ENCODE measurements around the gene FKBP5.

FKBP5 gene

DNA sequence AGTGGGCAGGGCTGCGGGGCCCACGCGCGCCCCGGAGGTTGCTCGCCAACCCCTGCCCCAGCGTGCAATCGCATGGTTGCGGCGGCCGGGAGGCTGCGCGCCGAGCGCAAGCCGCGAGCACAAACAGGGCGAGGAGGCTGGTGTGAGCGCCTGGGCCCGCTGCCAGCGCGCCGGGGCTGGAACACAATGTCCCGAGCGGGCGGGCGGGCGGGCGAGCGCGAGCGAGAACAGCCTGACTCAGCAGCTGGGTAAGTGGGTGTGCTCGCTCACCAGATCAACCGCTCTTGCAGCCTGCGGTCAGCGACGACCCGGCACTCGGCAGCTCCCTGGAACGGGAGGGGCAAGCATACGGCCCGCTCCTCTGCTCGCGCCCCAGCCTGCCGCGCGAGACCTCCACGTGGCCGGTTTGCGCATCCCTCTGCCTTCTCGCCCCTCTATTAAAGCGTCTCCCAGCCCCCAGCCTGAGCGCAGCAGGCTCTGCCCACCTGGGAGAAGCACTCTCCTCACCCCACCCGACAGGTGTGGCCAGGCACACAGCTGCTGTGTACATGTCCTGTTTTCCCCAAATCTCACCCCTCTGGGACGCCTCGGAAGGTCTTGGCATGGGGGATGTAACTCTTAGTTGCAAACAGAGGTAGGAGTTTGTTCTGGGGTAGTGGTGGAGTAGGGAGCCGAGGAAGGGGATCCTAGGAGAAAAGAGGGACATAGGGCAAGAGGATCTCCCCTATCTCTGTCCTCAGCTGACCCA, 39.4 kb upstream of the FKBP5 start:
- Mint-ChIP-seq H3K4me1 (ENCODE audit: low read depth) (peaks cover 66% of the 10 kb centered on the region), H3K27ac (peak overlapping the region; percentile 99), H3K27me3 (ENCODE audit: low read depth) (no peaks in the 10 kb centered on the region), H3K9me3 (no peaks in the 10 kb centered on the region), H3K36me3 (ENCODE audit: low read depth) (no peaks in the 10 kb centered on the region), H3K4me3 (peak overlapping the region; percentile 79)
- peak; percentile 89 for DNase-seq (ENCODE audit: low spot score)

- DNase-seq (ENCODE audit: low spot score), result no peak
- Mint-ChIP-seq H3K4me3 (peak overlapping the region; percentile 68), H3K36me3 (ENCODE audit: low read depth) (no peaks in the 10 kb centered on the region), H3K9me3 (no peaks in the 10 kb centered on the region), H3K27ac (peak overlapping the region; percentile 89), H3K4me1 (ENCODE audit: low read depth) (peaks cover 58% of the 10 kb centered on the region), H3K27me3 (ENCODE audit: low read depth) (no peaks in the 10 kb centered on the region)
Observed at GRCh38 chr6:35727231-35727934, 38.7 kb upstream of the FKBP5 start.

DNA sequence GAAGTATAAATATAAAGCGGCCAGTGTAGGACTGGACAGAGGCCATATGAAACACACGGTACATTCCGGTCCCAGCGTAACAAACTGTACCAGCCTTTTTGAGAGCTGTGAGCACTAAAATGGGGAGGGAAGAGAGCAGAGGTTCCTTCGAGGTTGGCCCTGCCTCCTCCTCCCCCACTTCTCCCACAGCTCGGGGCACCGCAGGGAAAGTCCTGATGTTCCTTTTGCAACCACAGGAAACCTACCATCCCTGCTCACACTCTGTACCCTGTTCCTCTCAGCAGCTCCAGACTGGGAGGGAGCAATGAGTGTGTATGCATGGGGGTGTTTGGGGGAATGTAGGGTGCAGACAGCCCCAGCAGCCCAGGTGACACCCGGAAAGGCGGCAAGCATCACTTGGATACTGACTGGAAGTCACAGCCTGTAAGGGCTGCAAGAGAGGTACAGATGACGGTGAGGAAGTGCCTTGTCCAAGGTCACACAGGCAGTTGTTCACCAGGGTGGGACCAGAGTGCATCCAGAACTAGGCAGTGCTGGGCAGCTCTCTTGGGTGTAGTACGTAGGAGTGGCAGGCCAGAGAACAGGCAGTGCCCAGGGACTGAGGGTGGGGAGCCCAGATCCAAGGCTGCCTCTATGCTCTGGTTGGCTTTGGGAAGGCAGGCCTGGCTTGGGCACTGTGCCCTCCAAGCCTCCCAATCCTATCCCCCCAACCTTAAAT, 37.2 kb upstream of the FKBP5 start:
- Mint-ChIP-seq H3K4me3 (peak overlapping the region; percentile 68), H3K9me3 (no peaks in the 10 kb centered on the region), H3K27me3 (ENCODE audit: low read depth) (no peaks in the 10 kb centered on the region), H3K4me1 (ENCODE audit: low read depth) (peaks cover 57% of the 10 kb centered on the region), H3K27ac (peak overlapping the region; percentile 89), H3K36me3 (ENCODE audit: low read depth) (no peaks in the 10 kb centered on the region)
- peak; percentile 12 for DNase-seq (ENCODE audit: low spot score)

- H3K27ac Mint-ChIP-seq, result peak overlapping the region; percentile 70
- no peak for DNase-seq (ENCODE audit: low spot score)
- peak overlapping the region; percentile 55 for H3K4me3 Mint-ChIP-seq
- no peaks in the 10 kb centered on the region for H3K36me3 Mint-ChIP-seq (ENCODE audit: low read depth)
- H3K27me3 Mint-ChIP-seq (ENCODE audit: low read depth), result no peaks in the 10 kb centered on the region
- H3K4me1 Mint-ChIP-seq (ENCODE audit: low read depth), result peaks cover 57% of the 10 kb centered on the region
- H3K9me3 Mint-ChIP-seq, result no peaks in the 10 kb centered on the region
Observed at GRCh38 chr6:35725081-35725708, 36.5 kb upstream of the FKBP5 start.

GRCh38 chr6:35724471-35724870, 35.8 kb upstream of the FKBP5 start:
- Mint-ChIP-seq H3K4me3 (no peak overlapping the region), H3K27ac (no peak overlapping the region), H3K36me3 (ENCODE audit: low read depth) (no peaks in the 10 kb centered on the region), H3K9me3 (no peaks in the 10 kb centered on the region), H3K27me3 (ENCODE audit: low read depth) (no peaks in the 10 kb centered on the region), H3K4me1 (ENCODE audit: low read depth) (peaks cover 57% of the 10 kb centered on the region)
- no peak for DNase-seq (ENCODE audit: low spot score)

DNA sequence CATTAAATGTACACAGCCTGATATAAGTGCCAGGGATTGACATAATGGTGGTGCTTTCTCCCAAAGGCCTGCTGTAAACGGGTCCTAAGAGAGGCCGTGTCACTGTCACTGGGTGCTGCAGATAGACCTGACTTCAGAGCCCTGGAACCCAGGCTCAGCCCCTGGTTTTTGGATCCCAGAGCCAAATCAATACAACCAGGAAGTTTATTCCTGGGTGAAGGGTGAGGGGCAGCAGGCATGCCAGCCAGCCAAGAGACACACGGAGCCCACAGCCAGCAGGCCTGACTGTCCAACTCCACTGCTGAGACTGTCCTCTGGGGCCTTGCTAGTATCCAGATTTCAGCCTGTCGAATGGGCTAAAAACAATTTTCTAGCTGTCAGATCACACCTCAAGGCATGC, 35.3 kb upstream of the FKBP5 start:
- no peaks in the 10 kb centered on the region for H3K36me3 Mint-ChIP-seq (ENCODE audit: low read depth)
- H3K27ac Mint-ChIP-seq, result no peak overlapping the region
- no peaks in the 10 kb centered on the region for H3K9me3 Mint-ChIP-seq
- DNase-seq (ENCODE audit: low spot score), result no peak
- peaks cover 57% of the 10 kb centered on the region for H3K4me1 Mint-ChIP-seq (ENCODE audit: low read depth)
- no peak overlapping the region for H3K4me3 Mint-ChIP-seq
- H3K27me3 Mint-ChIP-seq (ENCODE audit: low read depth), result no peaks in the 10 kb centered on the region

DNA sequence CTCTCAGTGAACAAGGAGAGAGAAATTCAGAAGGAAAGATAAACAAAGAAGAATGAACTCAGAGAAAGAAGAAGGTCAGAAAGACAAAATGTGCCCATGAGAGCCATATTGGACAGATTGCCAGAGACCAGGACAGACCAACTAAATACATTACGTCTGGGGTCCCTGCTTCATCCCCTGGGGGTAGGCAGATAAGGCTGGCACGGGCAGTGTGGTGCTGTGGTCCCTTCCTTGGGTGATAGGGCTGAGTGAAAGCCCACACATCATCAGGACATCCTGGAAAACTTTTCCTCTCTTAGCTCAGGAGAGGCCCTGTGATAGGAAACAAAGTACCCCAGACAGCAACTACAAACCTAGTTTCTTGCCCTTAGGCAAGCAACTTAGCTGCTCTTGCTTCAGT, 34.9 kb upstream of the FKBP5 start:
- Mint-ChIP-seq H3K27me3 (ENCODE audit: low read depth) (no peaks in the 10 kb centered on the region), H3K36me3 (ENCODE audit: low read depth) (no peaks in the 10 kb centered on the region), H3K4me1 (ENCODE audit: low read depth) (peaks cover 59% of the 10 kb centered on the region), H3K27ac (no peak overlapping the region), H3K9me3 (no peaks in the 10 kb centered on the region), H3K4me3 (no peak overlapping the region)
- DNase-seq (ENCODE audit: low spot score), result no peak

GRCh38 chr6:35722121-35722761, 33.5 kb upstream of the FKBP5 start:
- H3K27me3 Mint-ChIP-seq (ENCODE audit: low read depth), result no peaks in the 10 kb centered on the region
- peaks cover 66% of the 10 kb centered on the region for H3K4me1 Mint-ChIP-seq (ENCODE audit: low read depth)
- H3K4me3 Mint-ChIP-seq, result no peak overlapping the region
- no peak overlapping the region for H3K27ac Mint-ChIP-seq
- no peaks in the 10 kb centered on the region for H3K36me3 Mint-ChIP-seq (ENCODE audit: low read depth)
- H3K9me3 Mint-ChIP-seq, result no peaks in the 10 kb centered on the region
- DNase-seq (ENCODE audit: low spot score), result no peak

DNA sequence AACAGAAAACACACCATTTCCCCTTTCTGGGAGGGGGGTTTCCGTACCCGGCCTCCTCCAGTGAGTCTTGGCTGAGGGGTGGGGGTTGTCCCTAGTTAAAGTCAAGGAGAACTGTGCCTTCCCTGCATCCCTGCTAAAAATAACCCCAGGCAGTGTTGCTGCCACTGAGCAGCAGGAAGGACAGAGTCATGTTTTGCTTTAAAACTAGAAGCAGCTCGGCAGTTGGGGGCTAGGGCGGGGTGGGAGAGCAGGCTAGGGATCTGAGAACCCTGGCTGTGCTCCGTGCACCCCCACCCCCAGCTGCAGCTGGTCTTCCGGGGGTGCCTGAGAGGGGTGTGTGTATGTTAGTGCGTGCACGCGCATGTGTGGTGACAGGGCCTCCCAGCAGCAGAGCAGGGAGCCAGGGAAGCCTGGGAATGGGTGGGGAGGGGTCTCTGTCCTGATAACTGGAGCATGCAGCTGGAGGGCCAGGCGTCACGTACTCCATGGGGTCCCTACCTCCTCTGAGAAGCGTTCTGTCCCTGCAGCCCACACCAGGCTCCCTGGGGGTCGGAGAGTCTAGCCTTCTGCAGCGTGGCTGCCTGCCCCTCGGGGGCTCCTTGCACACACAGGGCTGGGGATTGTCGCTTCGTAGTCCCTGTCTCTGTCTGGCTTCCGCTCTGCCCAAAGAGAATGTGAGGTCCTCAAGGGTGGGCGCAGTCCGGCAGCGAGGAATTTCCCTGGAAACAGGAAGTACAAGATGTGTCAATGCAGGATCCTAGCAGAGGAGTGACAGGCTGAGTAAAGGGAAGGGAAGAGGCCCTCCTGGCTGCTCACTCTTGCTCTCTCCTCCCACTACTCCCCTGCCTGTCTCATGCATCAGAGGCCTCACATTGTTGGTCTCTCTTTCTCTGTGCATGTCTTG, 31.4 kb upstream of the FKBP5 start:
- peak; percentile 15 for DNase-seq (ENCODE audit: low spot score)

DNA sequence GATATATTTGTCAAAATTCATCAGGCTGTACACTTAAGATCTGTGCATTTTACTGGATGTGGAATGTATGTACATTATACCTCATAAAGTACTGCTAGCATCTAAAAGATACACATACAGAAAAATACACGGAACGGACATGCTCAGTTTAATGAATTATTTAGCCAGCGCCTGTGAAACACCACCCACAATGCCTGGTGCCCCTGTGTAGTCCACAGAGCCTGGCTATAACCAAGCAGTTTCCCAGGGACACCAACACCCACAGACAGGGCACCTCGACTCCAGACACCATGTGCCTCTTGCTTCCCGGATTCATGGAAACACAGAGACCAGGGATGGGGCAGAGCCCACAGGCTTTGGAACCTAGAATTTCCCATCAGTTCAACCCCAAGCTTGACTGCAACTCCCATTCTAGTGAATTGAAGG, 30.7 kb upstream of the FKBP5 start:
- peak; percentile 32 for DNase-seq (ENCODE audit: low spot score)
- Mint-ChIP-seq H3K36me3 (ENCODE audit: low read depth) (no peaks in the 10 kb centered on the region), H3K9me3 (no peaks in the 10 kb centered on the region), H3K4me1 (ENCODE audit: low read depth) (peaks cover 51% of the 10 kb centered on the region), H3K27ac (peak overlapping the region; percentile 95), H3K27me3 (ENCODE audit: low read depth) (no peaks in the 10 kb centered on the region), H3K4me3 (peak overlapping the region; percentile 47)

More for the DNA sequence above, 31.4 kb upstream of the FKBP5 start:
- H3K4me1 Mint-ChIP-seq (ENCODE audit: low read depth), result peaks cover 52% of the 10 kb centered on the region
- H3K36me3 Mint-ChIP-seq (ENCODE audit: low read depth), result no peaks in the 10 kb centered on the region
- no peaks in the 10 kb centered on the region for H3K27me3 Mint-ChIP-seq (ENCODE audit: low read depth)
- H3K4me3 Mint-ChIP-seq, result peak overlapping the region; percentile 47
- no peaks in the 10 kb centered on the region for H3K9me3 Mint-ChIP-seq
- H3K27ac Mint-ChIP-seq, result peak overlapping the region; percentile 95

DNA sequence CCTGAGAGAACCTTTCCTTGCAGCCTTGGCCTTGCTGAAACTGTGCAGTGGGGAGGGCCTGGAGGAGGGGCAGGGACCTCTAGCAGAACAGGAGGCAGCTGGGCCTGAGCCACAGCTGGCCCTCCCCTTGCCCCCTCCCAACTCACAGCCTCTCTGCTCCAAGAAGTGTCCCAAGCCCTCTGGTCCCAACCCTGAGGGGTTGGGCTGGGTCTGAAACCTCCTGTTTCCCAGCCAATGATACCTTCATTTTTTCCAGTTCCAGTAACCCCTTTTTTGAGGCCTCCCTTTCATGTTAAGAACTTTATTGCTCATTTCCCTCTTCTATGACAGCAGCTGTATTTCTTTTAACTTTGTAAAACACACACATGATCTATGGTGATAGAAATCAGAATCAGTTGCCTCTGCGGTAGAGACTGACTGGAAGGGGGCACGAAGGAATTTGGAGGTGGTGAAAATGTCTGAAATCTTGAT, 30.2 kb upstream of the FKBP5 start:
- DNase-seq (ENCODE audit: low spot score), result peak; percentile 45
- peak overlapping the region; percentile 95 for H3K27ac Mint-ChIP-seq
- H3K27me3 Mint-ChIP-seq (ENCODE audit: low read depth), result no peaks in the 10 kb centered on the region
- H3K4me1 Mint-ChIP-seq (ENCODE audit: low read depth), result peaks cover 47% of the 10 kb centered on the region
- H3K4me3 Mint-ChIP-seq, result peak overlapping the region; percentile 47
- no peaks in the 10 kb centered on the region for H3K36me3 Mint-ChIP-seq (ENCODE audit: low read depth)
- H3K9me3 Mint-ChIP-seq, result no peaks in the 10 kb centered on the region

GRCh38 chr6:35718375-35718736, 29.6 kb upstream of the FKBP5 start:
- peak overlapping the region; percentile 47 for H3K4me3 Mint-ChIP-seq
- no peak for DNase-seq (ENCODE audit: low spot score)
- no peaks in the 10 kb centered on the region for H3K9me3 Mint-ChIP-seq
- H3K4me1 Mint-ChIP-seq (ENCODE audit: low read depth), result peaks cover 49% of the 10 kb centered on the region
- peak overlapping the region; percentile 95 for H3K27ac Mint-ChIP-seq
- H3K27me3 Mint-ChIP-seq (ENCODE audit: low read depth), result no peaks in the 10 kb centered on the region
- H3K36me3 Mint-ChIP-seq (ENCODE audit: low read depth), result no peaks in the 10 kb centered on the region

All from T-helper 2 cell treated with Interferon-gamma antibody and Interleukin-4, amounts not matched to agents 5 μg/mL and 100 μg/mL, for 36 hours (primary cell).